Transverse colon (tissue), 3 donors: ENCODE measurements around the gene ZBTB40.

Experiments
- CTCF ChIP-seq, 5 experiments: fragments of 200-600 bp in 3 of 5; fragments of 450-650 bp in 2 of 5; sonication (generic) in 3 of 5; IDR thresholded peaks; 1 replicate in 2 of 5; 2 replicates in 3 of 5; pipeline ENCODE4 v1.5.1; 2016 to 2017; ENCODE audit warnings: antibody characterized with exemption in 5 of 5, inconsistent platforms in 3 of 5, mild to moderate bottlenecking in 2 of 5, moderate library complexity in 1 of 5
- POLR2A ChIP-seq: fragments of 450-650 bp; IDR thresholded peaks from one replicate; pipeline ENCODE4 v1.6.1; 2016; ENCODE audit warnings: antibody characterized with exemption, mild to moderate bottlenecking, moderate library complexity

- no peak for TF ChIP-seq CTCF (IDR thresholded peaks at IDR 0.05)
- no peak for TF ChIP-seq POLR2A
These were observed 79.1 kb downstream of the ZBTB40 start for GRCh38 chr1:22530715-22531114.
